ENCODE results near the gene TESK1. TPM values are rescaled to one million over a fixed set of nuclear protein-coding genes. Genes with fewer than 3 reads are reported as not detected.
"Not testable (repeated sequence)": the region's sequence is repeated elsewhere in the genome, so short reads cannot be mapped to it uniquely, and the experiment has no call there.

TESK1 gene
- total RNA-seq, 1 experiment from 2014 or later, result 20.4 TPM

DNA sequence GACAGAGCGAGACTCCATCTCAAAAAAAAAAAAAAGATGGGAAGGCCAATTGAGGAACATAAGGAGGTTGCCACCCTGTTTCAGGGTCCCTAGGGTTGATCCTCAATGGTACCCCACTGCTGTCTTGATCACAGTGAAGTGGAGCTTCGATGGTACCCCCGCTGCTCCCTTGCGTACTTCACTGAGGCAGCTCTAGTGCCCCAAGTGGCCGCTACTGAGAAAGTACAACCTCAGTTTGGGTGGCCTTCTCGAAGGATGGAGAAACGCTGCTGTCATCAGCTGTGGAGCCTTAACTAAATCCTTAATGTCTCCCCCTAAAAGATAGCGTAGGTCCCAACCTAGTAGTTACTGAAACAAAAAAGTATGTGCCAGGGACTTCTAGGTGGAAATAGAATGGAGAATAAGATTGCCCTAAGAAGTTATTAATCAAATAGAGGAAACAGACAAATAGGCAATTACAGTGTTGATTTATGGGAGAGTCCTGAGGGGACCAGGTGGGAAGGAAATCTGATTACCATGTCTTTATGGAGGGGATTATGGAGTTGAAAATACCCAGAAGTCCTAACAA lies 6.3 kb downstream of the TESK1 start:
- ChIA-PET POLR2A (interaction anchor here (0.6 to 0.7 kb wide), 2 partner anchors 337 to 450 kb away, joined by 3 read pairs; no protein-coding TSS in a partner anchor), CTCF (interaction anchor here (0.6 to 3.1 kb wide), 46 partner anchors 9 to 932 kb away, joined by 3 to 42 read pairs (median 5); partner anchors contain the start of genes ARHGEF39, CCDC107, CREB3 and HINT2)
- Mint-ChIP-seq H3K4me3 (no peak overlapping the region), H3K27ac (no peak overlapping the region), H3K4me1 (peaks cover 9% of the 10 kb centered on the region), H3K27me3 (ENCODE audit: low read depth) (peaks cover 36% of the 10 kb centered on the region), H3K9me3 (no peaks in the 10 kb centered on the region), H3K36me3 (no peaks in the 10 kb centered on the region)
- ATAC-seq (peak; percentile 87), DNase-seq (ENCODE audit: low spot score) (peak; percentile 63)
- TF ChIP-seq CTCF (IDR thresholded peaks at IDR 0.05) (peak; percentile 52), JAZF1 (CRISPR knock-in tag; IDR thresholded peaks at IDR 0.05) (no peak)

DNA sequence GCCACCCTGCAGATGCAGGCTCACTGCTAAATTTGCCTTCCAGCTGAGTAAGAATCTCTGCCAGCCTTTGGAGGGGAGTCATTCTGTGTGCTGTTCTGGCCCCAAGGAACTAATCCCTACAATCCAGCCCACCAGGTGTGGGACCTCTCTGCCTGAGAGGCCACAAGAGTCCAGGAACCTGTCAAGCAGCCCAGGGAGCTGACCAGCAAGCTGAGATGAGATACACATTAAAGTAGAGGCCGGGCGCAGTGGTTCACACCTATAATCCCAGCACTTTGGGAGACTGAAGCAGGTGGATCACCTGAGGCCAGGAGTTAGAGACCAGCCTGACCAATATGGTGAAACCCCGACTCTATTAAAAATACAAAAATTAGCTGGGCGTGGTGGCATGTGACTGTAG lies 7.0 kb downstream of the TESK1 start:
- POLR2A ChIA-PET; H3K4me1 Mint-ChIP-seq; H3K36me3 Mint-ChIP-seq; H3K27ac Mint-ChIP-seq; H3K4me3 Mint-ChIP-seq; ATAC-seq; H3K9me3 Mint-ChIP-seq; DNase-seq (ENCODE audit: low spot score): not testable (repeated sequence)
- CTCF ChIA-PET, result interaction anchor here (0.7 to 3.1 kb wide), 19 partner anchors 8 to 561 kb away, joined by 3 to 42 read pairs (median 5); partner anchors contain the start of genes ARHGEF39, CCDC107, RMRP and TPM2
- H3K27me3 Mint-ChIP-seq (ENCODE audit: low read depth), result peaks cover 41% of the 10 kb centered on the region

DNA sequence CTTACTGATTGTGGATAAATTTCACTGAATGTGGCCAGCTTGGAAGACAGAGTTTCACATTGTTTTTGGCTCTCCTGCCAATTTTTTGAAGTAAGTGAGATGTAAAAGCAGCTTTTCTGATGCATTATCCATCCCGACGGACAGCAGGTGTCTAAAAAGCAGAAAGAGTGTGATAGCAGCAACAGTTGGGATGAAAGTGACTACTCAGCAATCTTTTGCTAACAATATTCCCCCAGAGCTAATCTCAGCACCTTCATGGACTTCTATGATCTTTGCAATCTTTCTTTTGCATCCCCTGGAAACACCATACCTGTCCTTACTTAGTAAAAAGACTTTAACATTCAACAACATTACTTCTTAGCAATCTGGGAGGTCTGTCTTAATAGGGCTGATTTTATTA lies 7.8 kb downstream of the TESK1 start:
- no peak overlapping the region for H3K27ac Mint-ChIP-seq
- ChIA-PET CTCF (interaction anchor here (1.0 to 3.1 kb wide), 5 partner anchors 9 to 84 kb away, joined by 3 to 42 read pairs (median 4); partner anchors contain the start of genes CCDC107 and RMRP), POLR2A (no interaction called here)
- ATAC-seq (no peak), DNase-seq (ENCODE audit: low spot score) (no peak)
- H3K36me3 Mint-ChIP-seq, result no peaks in the 10 kb centered on the region
- no peaks in the 10 kb centered on the region for H3K9me3 Mint-ChIP-seq
- H3K4me3 Mint-ChIP-seq, result no peak overlapping the region
- H3K27me3 Mint-ChIP-seq (ENCODE audit: low read depth), result peaks cover 49% of the 10 kb centered on the region
- peaks cover 9% of the 10 kb centered on the region for H3K4me1 Mint-ChIP-seq
- no peak for TF ChIP-seq IRF1 (CRISPR knock-in tag; IDR thresholded peaks at IDR 0.05)
- TF ChIP-seq, protein P1, sequence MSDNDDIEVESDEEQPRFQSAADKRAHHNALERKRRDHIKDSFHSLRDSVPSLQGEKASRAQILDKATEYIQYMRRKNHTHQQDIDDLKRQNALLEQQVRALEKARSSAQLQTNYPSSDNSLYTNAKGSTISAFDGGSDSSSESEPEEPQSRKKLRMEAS (CRISPR knock-in tag; IDR thresholded peaks at IDR 0.05), result no peak
- no peak for TF ChIP-seq ZNF219 (CRISPR knock-in tag; IDR thresholded peaks at IDR 0.05; ENCODE audit: borderline replicate concordance)
- TF ChIP-seq SMAD3 (CRISPR knock-in tag; IDR thresholded peaks at IDR 0.05; ENCODE audit: borderline replicate concordance), result no peak
- TF ChIP-seq ZNF396 (CRISPR knock-in tag; IDR thresholded peaks at IDR 0.05; ENCODE audit: borderline replicate concordance), result no peak
- TF ChIP-seq TP53 (CRISPR knock-in tag; IDR thresholded peaks at IDR 0.05), result no peak
- TF ChIP-seq MLX (CRISPR knock-in tag; IDR thresholded peaks at IDR 0.05), result no peak
- no peak for TF ChIP-seq ZBTB21 (CRISPR knock-in tag; IDR thresholded peaks at IDR 0.05; ENCODE audit: borderline replicate concordance)
- no peak for TF ChIP-seq SOX15 (CRISPR knock-in tag; IDR thresholded peaks at IDR 0.05)
- TF ChIP-seq FOXJ3 (CRISPR knock-in tag; IDR thresholded peaks at IDR 0.05; ENCODE audit: borderline replicate concordance), result no peak
- no peak for TF ChIP-seq RORB (CRISPR knock-in tag; IDR thresholded peaks at IDR 0.05)
- TF ChIP-seq, protein P2, sequence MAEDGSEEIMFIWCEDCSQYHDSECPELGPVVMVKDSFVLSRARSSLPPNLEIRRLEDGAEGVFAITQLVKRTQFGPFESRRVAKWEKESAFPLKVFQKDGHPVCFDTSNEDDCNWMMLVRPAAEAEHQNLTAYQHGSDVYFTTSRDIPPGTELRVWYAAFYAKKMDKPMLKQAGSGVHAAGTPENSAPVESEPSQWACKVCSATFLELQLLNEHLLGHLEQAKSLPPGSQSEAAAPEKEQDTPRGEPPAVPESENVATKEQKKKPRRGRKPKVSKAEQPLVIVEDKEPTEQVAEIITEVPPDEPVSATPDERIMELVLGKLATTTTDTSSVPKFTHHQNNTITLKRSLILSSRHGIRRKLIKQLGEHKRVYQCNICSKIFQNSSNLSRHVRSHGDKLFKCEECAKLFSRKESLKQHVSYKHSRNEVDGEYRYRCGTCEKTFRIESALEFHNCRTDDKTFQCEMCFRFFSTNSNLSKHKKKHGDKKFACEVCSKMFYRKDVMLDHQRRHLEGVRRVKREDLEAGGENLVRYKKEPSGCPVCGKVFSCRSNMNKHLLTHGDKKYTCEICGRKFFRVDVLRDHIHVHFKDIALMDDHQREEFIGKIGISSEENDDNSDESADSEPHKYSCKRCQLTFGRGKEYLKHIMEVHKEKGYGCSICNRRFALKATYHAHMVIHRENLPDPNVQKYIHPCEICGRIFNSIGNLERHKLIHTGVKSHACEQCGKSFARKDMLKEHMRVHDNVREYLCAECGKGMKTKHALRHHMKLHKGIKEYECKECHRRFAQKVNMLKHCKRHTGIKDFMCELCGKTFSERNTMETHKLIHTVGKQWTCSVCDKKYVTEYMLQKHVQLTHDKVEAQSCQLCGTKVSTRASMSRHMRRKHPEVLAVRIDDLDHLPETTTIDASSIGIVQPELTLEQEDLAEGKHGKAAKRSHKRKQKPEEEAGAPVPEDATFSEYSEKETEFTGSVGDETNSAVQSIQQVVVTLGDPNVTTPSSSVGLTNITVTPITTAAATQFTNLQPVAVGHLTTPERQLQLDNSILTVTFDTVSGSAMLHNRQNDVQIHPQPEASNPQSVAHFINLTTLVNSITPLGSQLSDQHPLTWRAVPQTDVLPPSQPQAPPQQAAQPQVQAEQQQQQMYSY (CRISPR knock-in tag; IDR thresholded peaks at IDR 0.05), result no peak
- no peak for TF ChIP-seq ZNF671 (CRISPR knock-in tag; IDR thresholded peaks at IDR 0.05)
- TF ChIP-seq CBFB (CRISPR knock-in tag; IDR thresholded peaks at IDR 0.05; ENCODE audit: low read depth), result no peak
- no peak for TF ChIP-seq TCF7 (CRISPR knock-in tag; IDR thresholded peaks at IDR 0.05; ENCODE audit: low read depth)
- TF ChIP-seq ZNF232 (CRISPR knock-in tag; IDR thresholded peaks at IDR 0.05), result no peak
- TF ChIP-seq, protein P3, sequence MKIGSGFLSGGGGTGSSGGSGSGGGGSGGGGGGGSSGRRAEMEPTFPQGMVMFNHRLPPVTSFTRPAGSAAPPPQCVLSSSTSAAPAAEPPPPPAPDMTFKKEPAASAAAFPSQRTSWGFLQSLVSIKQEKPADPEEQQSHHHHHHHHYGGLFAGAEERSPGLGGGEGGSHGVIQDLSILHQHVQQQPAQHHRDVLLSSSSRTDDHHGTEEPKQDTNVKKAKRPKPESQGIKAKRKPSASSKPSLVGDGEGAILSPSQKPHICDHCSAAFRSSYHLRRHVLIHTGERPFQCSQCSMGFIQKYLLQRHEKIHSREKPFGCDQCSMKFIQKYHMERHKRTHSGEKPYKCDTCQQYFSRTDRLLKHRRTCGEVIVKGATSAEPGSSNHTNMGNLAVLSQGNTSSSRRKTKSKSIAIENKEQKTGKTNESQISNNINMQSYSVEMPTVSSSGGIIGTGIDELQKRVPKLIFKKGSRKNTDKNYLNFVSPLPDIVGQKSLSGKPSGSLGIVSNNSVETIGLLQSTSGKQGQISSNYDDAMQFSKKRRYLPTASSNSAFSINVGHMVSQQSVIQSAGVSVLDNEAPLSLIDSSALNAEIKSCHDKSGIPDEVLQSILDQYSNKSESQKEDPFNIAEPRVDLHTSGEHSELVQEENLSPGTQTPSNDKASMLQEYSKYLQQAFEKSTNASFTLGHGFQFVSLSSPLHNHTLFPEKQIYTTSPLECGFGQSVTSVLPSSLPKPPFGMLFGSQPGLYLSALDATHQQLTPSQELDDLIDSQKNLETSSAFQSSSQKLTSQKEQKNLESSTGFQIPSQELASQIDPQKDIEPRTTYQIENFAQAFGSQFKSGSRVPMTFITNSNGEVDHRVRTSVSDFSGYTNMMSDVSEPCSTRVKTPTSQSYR (CRISPR knock-in tag; IDR thresholded peaks at IDR 0.05), result no peak
- TF ChIP-seq, protein P4, sequence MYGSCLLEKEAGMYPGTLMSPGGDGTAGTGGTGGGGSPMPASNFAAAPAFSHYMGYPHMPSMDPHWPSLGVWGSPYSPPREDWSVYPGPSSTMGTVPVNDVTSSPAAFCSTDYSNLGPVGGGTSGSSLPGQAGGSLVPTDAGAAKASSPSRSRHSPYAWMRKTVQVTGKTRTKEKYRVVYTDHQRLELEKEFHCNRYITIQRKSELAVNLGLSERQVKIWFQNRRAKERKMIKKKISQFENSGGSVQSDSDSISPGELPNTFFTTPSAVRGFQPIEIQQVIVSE (CRISPR knock-in tag; IDR thresholded peaks at IDR 0.05; ENCODE audit: borderline replicate concordance), result no peak
